ENCODE data around the gene LGALS7B. TPM values are rescaled to one million over a fixed set of nuclear protein-coding genes. Genes with fewer than 3 reads are reported as not detected.
"Not testable (repeated sequence)": the region's sequence is repeated elsewhere in the genome, so short reads cannot be mapped to it uniquely, and the experiment has no call there.

The LGALS7B gene
- total RNA-seq, 4 donors from 2014 or later: not detected

DNA sequence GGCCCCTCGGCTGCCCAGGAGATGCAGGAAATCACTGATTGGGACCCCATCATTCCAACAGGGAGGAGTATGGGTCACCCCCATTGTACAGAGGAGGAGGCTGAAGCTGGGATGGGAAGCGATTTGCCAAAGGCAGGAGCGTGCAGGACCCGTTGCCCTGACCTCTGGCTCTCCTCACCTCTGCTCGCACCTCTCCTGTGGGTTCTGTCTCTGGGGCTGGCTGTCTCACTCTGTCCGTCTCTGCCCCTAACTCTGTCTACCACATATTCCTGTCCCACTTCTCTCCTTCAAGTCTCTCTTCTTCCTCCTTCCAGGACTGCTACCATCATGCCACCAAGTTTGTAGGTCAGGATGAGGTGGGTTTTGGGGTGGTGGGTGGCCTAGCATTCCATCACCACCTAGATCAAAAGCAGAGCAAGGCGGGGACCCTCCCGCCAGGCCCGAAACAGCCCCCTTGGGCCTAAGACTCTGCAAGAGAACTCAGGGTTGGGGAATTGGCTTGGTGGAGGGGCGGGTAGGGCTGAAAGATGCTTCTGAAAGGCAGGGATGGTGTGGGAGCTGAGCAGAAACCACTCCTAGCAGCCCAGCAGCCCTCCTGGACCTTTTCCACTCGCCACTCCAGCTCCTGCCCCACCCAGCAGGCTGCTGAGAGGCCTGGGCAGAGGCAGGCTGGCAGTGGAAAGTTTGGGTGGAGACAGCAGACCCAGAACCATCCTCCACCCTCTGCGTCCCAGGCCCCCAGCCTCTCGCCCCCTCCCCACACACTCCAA is 14.6 kb upstream of the LGALS7B start:
- ATAC-seq (ENCODE audit: low FRiP score) (no peak), DNase-seq (ENCODE audit: low spot score) (no peak)

DNA sequence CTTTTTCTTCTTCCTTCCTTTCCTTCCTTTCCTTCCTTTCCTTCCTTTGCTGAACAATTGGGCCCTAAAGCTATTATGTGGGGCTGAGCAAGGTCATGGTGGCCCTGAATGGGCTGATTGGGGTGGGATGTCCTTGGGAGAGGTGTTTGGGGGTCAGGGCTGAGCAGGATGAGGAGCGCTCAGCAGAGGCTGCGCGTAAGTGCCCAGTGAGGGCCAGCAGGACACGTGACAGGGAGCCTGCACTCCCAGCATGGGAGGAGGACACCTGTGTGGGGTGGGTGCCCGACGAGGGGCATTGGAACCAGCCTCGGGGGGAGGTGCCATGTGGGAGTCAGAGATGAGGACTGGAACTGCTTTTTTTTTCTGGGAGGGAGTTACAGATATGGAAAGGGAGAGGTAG is 10.3 kb upstream of the LGALS7B start:
- ATAC-seq (ENCODE audit: low FRiP score): no peak
- DNase-seq (ENCODE audit: low spot score): no peak
- TF ChIP-seq, protein P1, sequence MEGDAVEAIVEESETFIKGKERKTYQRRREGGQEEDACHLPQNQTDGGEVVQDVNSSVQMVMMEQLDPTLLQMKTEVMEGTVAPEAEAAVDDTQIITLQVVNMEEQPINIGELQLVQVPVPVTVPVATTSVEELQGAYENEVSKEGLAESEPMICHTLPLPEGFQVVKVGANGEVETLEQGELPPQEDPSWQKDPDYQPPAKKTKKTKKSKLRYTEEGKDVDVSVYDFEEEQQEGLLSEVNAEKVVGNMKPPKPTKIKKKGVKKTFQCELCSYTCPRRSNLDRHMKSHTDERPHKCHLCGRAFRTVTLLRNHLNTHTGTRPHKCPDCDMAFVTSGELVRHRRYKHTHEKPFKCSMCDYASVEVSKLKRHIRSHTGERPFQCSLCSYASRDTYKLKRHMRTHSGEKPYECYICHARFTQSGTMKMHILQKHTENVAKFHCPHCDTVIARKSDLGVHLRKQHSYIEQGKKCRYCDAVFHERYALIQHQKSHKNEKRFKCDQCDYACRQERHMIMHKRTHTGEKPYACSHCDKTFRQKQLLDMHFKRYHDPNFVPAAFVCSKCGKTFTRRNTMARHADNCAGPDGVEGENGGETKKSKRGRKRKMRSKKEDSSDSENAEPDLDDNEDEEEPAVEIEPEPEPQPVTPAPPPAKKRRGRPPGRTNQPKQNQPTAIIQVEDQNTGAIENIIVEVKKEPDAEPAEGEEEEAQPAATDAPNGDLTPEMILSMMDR (IDR thresholded peaks at IDR 0.05): no peak

More for the DNA sequence above, 14.6 kb upstream of the LGALS7B start:
- TF ChIP-seq, protein P1 (IDR thresholded peaks at IDR 0.05): no peak

DNA sequence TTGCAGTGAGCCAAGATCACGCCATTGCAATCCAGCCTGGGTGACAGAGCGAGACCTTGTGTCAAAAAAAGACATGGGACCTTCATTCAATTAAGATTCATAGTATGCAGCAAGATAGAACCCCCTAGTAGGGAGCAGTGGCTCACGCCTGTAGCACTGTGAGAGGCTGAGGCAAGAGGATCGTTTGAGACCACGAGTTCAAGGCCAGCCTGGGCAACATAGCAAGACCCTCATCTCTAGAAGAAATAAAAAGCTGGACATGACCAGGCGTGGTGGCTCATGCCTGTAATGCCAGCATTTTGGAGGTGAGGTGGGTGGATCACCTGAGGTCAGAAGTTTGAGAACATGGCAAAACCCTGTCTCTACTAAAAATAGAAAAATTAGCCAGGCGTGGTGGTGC is 8.6 kb upstream of the LGALS7B start:
- DNase-seq (ENCODE audit: low spot score) (no peak), ATAC-seq (ENCODE audit: low FRiP score) (no peak)
- TF ChIP-seq, protein P1 (IDR thresholded peaks at IDR 0.05): no peak

DNA sequence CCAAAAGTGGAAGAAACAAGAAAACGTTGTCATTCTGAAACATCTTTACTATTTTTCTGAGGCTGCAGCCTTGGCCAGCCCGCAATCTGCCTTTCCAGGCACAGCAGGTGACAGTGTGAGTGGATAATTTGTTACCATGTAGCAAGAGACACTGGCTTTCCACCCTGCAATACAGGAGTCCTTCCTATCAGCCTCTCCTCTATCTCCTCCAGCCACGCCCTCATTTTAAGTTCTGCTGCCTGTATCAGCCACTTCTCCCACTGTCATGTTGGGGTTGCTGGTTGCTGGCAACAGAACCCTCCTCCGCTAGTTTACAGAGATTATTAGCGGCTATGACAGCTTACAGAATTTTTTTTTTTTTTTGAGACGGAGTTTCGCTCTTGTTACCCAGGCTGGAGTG is 7.9 kb upstream of the LGALS7B start:
- no peak for DNase-seq (ENCODE audit: low spot score)
- ATAC-seq (ENCODE audit: low FRiP score): no peak
- TF ChIP-seq, protein P1 (IDR thresholded peaks at IDR 0.05): no peak

DNA sequence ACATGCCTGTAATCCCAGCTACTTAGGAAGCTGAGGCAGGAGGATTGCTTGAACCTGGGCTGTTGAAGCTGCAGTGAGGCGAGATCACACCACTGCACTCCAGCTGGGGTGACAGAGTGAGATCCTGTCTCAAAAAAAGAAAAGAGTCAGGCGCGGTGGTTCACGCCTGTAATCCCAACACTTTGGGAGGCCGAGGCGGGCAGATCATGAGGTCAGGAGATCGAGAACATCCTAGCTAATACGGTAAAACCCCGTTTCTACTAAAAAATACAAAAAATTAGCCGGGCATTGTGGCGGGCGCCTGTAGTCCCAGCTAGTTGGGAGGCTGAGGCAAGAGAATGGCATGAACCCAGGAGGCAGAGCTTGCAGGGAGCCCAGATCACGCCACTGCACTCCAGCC is 6.8 kb upstream of the LGALS7B start:
- DNase-seq (ENCODE audit: low spot score); ATAC-seq (ENCODE audit: low FRiP score): not testable (repeated sequence)

DNA sequence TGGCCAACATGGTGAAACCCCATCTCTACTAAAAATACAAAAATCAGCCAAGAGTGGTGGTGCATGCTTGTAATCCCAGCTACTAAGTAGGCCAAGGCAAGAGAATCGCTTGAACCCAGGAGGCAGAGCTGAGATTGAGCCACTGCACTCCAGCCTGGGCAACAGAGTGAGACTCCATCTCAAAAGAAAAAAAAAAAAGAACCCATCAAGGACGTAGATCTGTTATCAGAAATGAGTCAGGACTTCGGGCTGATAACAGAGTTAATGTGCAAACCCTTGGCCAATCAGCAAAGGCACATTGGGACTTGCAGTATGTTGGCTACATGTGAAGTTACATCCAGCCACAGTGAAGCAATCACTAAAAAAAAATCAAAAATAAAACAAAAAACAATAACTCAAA is 4.8 kb upstream of the LGALS7B start:
- TF ChIP-seq, protein P1 (IDR thresholded peaks at IDR 0.05): no peak
- DNase-seq (ENCODE audit: low spot score) (no peak), ATAC-seq (ENCODE audit: low FRiP score) (no peak)

DNA sequence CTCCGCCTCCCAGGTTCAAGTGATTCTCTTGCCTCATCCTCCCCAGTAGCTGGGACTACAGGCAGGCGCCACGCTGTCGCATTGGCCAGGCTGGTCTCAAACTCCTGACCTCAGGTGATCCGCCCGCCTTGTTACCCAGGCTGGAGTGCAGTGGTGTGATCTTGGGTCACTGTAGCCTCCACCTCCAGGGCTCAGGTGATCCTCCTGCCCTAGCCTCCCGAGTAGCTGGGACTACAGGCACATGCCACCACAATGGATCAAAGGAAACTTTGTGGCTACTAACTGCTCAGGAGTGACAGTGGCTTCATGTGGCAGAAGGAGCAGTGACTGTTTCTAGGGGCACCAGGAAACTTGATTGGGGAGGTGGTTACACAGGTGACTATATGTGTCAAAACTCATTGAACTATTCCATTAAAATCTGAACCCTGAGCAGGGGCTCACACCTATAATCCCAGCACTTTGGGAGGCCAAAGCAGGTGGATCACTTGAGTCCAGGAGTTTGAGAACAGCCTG is 3.8 kb upstream of the LGALS7B start:
- no peak for DNase-seq (ENCODE audit: low spot score)
- no peak for ATAC-seq (ENCODE audit: low FRiP score)
- TF ChIP-seq, protein P1 (IDR thresholded peaks at IDR 0.05): no peak

DNA sequence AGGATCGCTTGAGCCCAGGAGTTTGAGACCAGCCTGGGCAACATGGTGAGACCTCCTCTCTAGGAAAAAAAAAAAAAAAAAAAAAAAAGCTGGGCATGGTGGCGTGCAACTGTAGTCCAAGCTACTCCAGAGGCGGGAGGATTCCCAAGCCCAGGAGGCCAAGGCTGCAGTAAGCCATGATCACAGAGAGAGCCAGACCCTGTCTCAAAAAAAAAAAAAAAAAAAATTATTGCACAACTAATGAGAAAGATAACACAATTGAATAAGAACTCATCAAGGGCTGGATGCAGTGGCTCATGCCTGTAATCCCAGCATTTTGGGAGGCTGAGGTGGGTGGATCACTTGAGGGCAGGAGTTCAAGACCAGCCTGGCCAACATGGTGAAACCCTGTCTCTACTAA is 2.9 kb upstream of the LGALS7B start:
- not testable (repeated sequence) for DNase-seq (ENCODE audit: low spot score); ATAC-seq (ENCODE audit: low FRiP score)
